Endothelial cell of umbilical vein (primary cell): Measurements from ENCODE around the gene HAPLN2.

Experiments
- EZH2 ChIP-seq: IDR thresholded peaks from 2 replicates; pipeline ENCODE4 v1.6.1; 2012; ENCODE audit warnings: borderline replicate concordance, low read depth, mild to moderate bottlenecking, moderate library complexity, low read length, inconsistent platforms; ENCODE audit not compliant: severe bottlenecking
- FOS ChIP-seq: IDR thresholded peaks from 2 replicates; pipeline ENCODE4 v1.6.1; 2011; ENCODE audit warnings: mild to moderate bottlenecking, low read length, moderate library complexity, borderline replicate concordance; ENCODE audit not compliant: insufficient read depth
- GATA2 ChIP-seq: IDR thresholded peaks from 2 replicates; pipeline ENCODE4 v1.7.0; 2011; ENCODE audit warnings: low read depth, mild to moderate bottlenecking, moderate library complexity, mixed read lengths, low read length; ENCODE audit not compliant: insufficient read length, insufficient read depth
- JUN ChIP-seq: IDR thresholded peaks from 2 replicates; pipeline ENCODE4 v1.6.1; 2011; ENCODE audit warnings: borderline replicate concordance, low read depth; ENCODE audit not compliant: insufficient read length, insufficient read depth
- MYC ChIP-seq: IDR thresholded peaks from one replicate; pipeline ENCODE4 v1.6.1; 2011; ENCODE audit warnings: mild to moderate bottlenecking, low read depth, low read length
- POLR2A ChIP-seq: IDR thresholded peaks from 2 replicates; pipeline ENCODE4 v1.6.1; 2012; ENCODE audit warnings: low read depth, mild to moderate bottlenecking, control low read depth, low read length
- POLR2AphosphoS5 ChIP-seq: IDR thresholded peaks from 2 replicates; pipeline ENCODE4 v1.6.1; 2012; ENCODE audit warnings: low read depth, mild to moderate bottlenecking, control low read depth, low read length, moderate library complexity; ENCODE audit not compliant: insufficient read depth
- TF ChIP-seq, protein P1 (sequence below), 2 donors: IDR thresholded peaks; 1 replicate in 1 of 2; 2 replicates in 1 of 2; pipeline ENCODE4 v1.5.1; 2011; ENCODE audit warnings: low read length in 2 of 2, mild to moderate bottlenecking in 2 of 2, moderate library complexity in 2 of 2, control low read depth in 1 of 2, inconsistent platforms in 1 of 2, low read depth in 1 of 2; ENCODE audit not compliant: insufficient read depth in 1 of 2; ENCODE audit errors: extremely low read depth in 1 of 2
- TF ChIP-seq, protein P2 (sequence below): IDR thresholded peaks from 2 replicates; pipeline ENCODE4 v1.6.1; 2011; ENCODE audit not compliant: insufficient read depth, insufficient read length

DNA sequence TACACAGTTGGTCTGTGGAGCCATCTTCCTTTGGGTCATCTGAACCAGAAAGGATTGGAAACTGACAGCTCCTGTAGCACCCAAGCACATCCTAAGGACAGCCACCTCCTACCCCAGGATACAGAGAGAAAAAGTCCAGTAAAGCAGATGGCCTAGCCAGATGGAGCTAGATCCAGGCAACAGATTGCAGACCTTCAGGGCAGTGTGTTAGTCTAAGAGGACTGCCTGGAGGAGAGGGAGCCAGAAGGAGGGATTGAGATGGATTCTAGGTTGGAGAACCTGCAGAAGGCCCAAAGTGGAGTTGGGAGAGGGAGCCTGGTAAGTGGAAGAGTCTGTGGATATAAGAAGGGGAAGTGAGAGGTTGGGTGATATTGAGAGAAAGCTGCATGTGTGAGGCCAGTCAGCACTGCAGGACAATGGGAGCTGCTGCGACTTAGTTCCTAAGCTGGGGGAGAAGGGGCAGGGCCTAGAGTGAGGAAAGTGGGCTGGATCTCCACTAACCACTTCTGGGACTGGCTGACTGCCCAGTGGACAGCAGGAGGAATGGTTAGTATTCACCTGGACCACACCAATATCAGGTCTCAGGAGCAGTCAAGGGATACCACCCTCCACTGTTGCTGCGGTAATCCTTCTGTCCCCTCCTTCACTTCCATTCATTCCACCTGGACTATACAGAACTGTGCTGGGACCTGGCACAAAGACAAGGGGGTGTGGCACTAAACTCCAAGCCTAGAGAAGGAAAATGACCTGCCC, 36.1 kb downstream of the HAPLN2 start:
- TF ChIP-seq POLR2A (no peak), EZH2 (no peak), POLR2AphosphoS5 (no peak), JUN (no peak), GATA2 (no peak), MYC (no peak), FOS (no peak)
- TF ChIP-seq, protein P1, sequence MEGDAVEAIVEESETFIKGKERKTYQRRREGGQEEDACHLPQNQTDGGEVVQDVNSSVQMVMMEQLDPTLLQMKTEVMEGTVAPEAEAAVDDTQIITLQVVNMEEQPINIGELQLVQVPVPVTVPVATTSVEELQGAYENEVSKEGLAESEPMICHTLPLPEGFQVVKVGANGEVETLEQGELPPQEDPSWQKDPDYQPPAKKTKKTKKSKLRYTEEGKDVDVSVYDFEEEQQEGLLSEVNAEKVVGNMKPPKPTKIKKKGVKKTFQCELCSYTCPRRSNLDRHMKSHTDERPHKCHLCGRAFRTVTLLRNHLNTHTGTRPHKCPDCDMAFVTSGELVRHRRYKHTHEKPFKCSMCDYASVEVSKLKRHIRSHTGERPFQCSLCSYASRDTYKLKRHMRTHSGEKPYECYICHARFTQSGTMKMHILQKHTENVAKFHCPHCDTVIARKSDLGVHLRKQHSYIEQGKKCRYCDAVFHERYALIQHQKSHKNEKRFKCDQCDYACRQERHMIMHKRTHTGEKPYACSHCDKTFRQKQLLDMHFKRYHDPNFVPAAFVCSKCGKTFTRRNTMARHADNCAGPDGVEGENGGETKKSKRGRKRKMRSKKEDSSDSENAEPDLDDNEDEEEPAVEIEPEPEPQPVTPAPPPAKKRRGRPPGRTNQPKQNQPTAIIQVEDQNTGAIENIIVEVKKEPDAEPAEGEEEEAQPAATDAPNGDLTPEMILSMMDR (IDR thresholded peaks at IDR 0.05; ENCODE audit: extremely low read depth in 1 of 2, insufficient read depth in 1 of 2, low read depth in 1 of 2, low read length in 2 of 2) = no peak
- TF ChIP-seq, protein P2, sequence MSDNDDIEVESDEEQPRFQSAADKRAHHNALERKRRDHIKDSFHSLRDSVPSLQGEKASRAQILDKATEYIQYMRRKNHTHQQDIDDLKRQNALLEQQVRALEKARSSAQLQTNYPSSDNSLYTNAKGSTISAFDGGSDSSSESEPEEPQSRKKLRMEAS = no peak
